Measurements from ENCODE around the gene JADE2. TPM values are rescaled to one million over a fixed set of nuclear protein-coding genes. Genes with fewer than 3 reads are reported as not detected.

Gene JADE2
- total and polyA plus RNA-seq, 7 donors = 4.9 to 53.8 (median 38.5) TPM

- Histone ChIP-seq H3K27me3 (no peaks in the 10 kb centered on the region), H3K9me3 (no peaks in the 10 kb centered on the region), H3K4me3 (no peak overlapping the region), H3K4me1 (peaks cover 0 to 79% (median 65%) of the 10 kb centered on the region in 4 donors), H3K27ac (peak overlapping the region in 2 of 4 donors; percentile 41 to 54), H3K36me3 (peaks cover 0 to 60% (median 1%) of the 10 kb centered on the region in 4 donors)
- intact Hi-C loops (cut with DNase I) = no loop called here
- WGBS, 2 donors = 85 to 91% methylated on average over 2 of the region's 2 CpGs
- TF ChIP-seq POLR2A (IDR thresholded peaks at IDR 0.05) = no peak
- no peak for TF ChIP-seq POLR2AphosphoS5 (IDR thresholded peaks at IDR 0.05)
- no peak for TF ChIP-seq CTCF (IDR thresholded peaks at IDR 0.05)
- no peak for TF ChIP-seq EP300 (IDR thresholded peaks at IDR 0.05)
- DNase-seq = no peak
Observed at GRCh38 chr5:134547066-134547465, 21.6 kb downstream of the JADE2 start.

GRCh38 chr5:134547579-134547978 lies 22.1 kb downstream of the JADE2 start:
- Histone ChIP-seq H3K27ac (peak overlapping the region in 2 of 4 donors; percentile 41 to 54), H3K9me3 (no peaks in the 10 kb centered on the region), H3K4me3 (no peak overlapping the region), H3K36me3 (peaks cover 0 to 64% (median 3%) of the 10 kb centered on the region in 4 donors), H3K27me3 (no peaks in the 10 kb centered on the region), H3K4me1 (peaks cover 0 to 84% (median 70%) of the 10 kb centered on the region in 4 donors)
- intact Hi-C loops (cut with DNase I) = no loop called here
- 72 to 89% methylated on average over 2 of the region's 2 CpGs for WGBS, 2 donors
- TF ChIP-seq EP300 (IDR thresholded peaks at IDR 0.05) (no peak), POLR2AphosphoS5 (IDR thresholded peaks at IDR 0.05) (peak in 3 of 4 donors; percentile 46 to 59 (median 55))
- peak; percentile 81 for DNase-seq

GRCh38 chr5:134547999-134548658 lies 22.7 kb downstream of the JADE2 start:
- H3K27ac ChIP-seq = peak overlapping the region in 2 of 4 donors; percentile 41 to 54
- no peak for TF ChIP-seq EP300 (IDR thresholded peaks at IDR 0.05)
- TF ChIP-seq POLR2AphosphoS5 (IDR thresholded peaks at IDR 0.05) = no peak
- no peak for TF ChIP-seq CTCF (IDR thresholded peaks at IDR 0.05)
- no peak for TF ChIP-seq POLR2A (IDR thresholded peaks at IDR 0.05)
- no peak overlapping the region for H3K4me3 ChIP-seq
- no peak for DNase-seq
- intact Hi-C loops (cut with DNase I) = no loop called here
- WGBS, 2 donors = 81 to 89% methylated on average over 13 of the region's 13 CpGs
- peaks cover 0 to 89% (median 75%) of the 10 kb centered on the region in 4 donors for H3K4me1 ChIP-seq
- H3K9me3 ChIP-seq = no peaks in the 10 kb centered on the region
- peaks cover 0 to 65% (median 3%) of the 10 kb centered on the region in 4 donors for H3K36me3 ChIP-seq
- H3K27me3 ChIP-seq = no peaks in the 10 kb centered on the region

DNA sequence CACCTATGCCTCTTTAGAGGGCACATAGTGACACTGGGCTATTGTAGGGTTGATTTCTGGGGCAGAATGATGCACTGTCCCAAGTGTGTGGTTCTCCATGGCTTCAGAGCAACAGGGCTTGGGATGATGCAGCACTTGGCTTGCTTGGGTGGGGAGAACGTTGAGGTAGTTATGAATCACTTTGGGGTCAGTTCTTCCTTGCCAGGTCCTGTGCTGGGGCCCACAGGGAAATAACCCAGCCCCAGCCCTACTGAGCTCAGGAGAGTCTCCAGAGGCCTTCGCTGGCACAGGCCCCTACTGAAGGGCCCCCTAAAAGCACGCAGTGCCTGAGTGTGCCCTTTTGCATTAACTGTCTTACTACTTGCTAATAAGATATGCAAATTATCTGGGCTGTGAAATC lies 24.2 kb downstream of the JADE2 start:
- no peak for DNase-seq
- H3K27me3 ChIP-seq = no peaks in the 10 kb centered on the region
- intact Hi-C loops (cut with DNase I) = no loop called here
- peaks cover 0 to 89% (median 79%) of the 10 kb centered on the region in 4 donors for H3K4me1 ChIP-seq
- 64 to 65% methylated on average over 3 of the region's 3 CpGs for WGBS, 2 donors
- no peak overlapping the region for H3K4me3 ChIP-seq
- no peak overlapping the region for H3K27ac ChIP-seq
- H3K9me3 ChIP-seq = no peaks in the 10 kb centered on the region
- TF ChIP-seq EP300 (IDR thresholded peaks at IDR 0.05) (no peak), POLR2A (IDR thresholded peaks at IDR 0.05) (no peak), CTCF (IDR thresholded peaks at IDR 0.05) (no peak), POLR2AphosphoS5 (IDR thresholded peaks at IDR 0.05) (no peak)
- H3K36me3 ChIP-seq = peaks cover 0 to 66% (median 3%) of the 10 kb centered on the region in 4 donors

- peak overlapping the region in 1 of 4 donors; percentile 25 for H3K27ac ChIP-seq
- H3K9me3 ChIP-seq = no peaks in the 10 kb centered on the region
- no peaks in the 10 kb centered on the region for H3K27me3 ChIP-seq
- no peak for TF ChIP-seq EP300 (IDR thresholded peaks at IDR 0.05)
- no peak for TF ChIP-seq POLR2A (IDR thresholded peaks at IDR 0.05)
- TF ChIP-seq POLR2AphosphoS5 (IDR thresholded peaks at IDR 0.05) = no peak
- TF ChIP-seq CTCF (IDR thresholded peaks at IDR 0.05) = no peak
- DNase-seq = no peak
- H3K4me1 ChIP-seq = peaks cover 0 to 89% (median 79%) of the 10 kb centered on the region in 4 donors
- intact Hi-C loops (cut with DNase I) = no loop called here
- peaks cover 0 to 66% (median 3%) of the 10 kb centered on the region in 4 donors for H3K36me3 ChIP-seq
- H3K4me3 ChIP-seq = no peak overlapping the region
- 74 to 84% methylated on average over 13 of the region's 13 CpGs for WGBS, 2 donors
Observed at GRCh38 chr5:134550271-134551214, 25.1 kb downstream of the JADE2 start.

Data from sigmoid colon (tissue), 7 donors.